SH-SY5Y (cell line): ENCODE data around the gene ACTN4.

Experiments used
- GATA2 ChIP-seq: IDR thresholded peaks from 2 replicates; pipeline ENCODE4 v1.6.1; 2011; ENCODE audit warnings: mild to moderate bottlenecking, low read depth, low read length
- GATA3 ChIP-seq: IDR thresholded peaks from 2 replicates; pipeline ENCODE4 v1.6.1; 2011; ENCODE audit warnings: low read depth, mild to moderate bottlenecking, low read length, moderate library complexity

- TF ChIP-seq GATA2: no peak
- no peak for TF ChIP-seq GATA3
Observed at GRCh38 chr19:38718747-38719543, 71.5 kb downstream of the ACTN4 start.
